GM23338 (cell line): ENCODE measurements around the gene CACNA1B. TPM values are rescaled to one million over a fixed set of nuclear protein-coding genes. Genes with fewer than 3 reads are reported as not detected.

Source experiments
- ATAC-seq: fragments of 200-7000 bp; cut with Tn5 transposase; 3 replicates; pipeline ENCODE4 v1.9.1; 2020
- DNase-seq: peaks from one replicate; pipeline ENCODE4 v3.0.0-alpha.2; 2015; ENCODE audit warnings: low spot score
- H2AFZ ChIP-seq: fragments of 200-600 bp; sonication (generic); 2 replicates; pipeline ENCODE4 v1.8.0; 2016; ENCODE audit warnings: antibody characterized with exemption, mild to moderate bottlenecking, moderate library complexity
- H3F3A ChIP-seq: fragments of 200-600 bp; sonication (generic); replicated peaks from 2 replicates; pipeline ENCODE4 v1.8.0; 2017; ENCODE audit warnings: antibody characterized with exemption, mixed run types, low read depth
- H3K27ac ChIP-seq: fragments of 200-600 bp; sonication (generic); 2 replicates; pipeline ENCODE4 v1.6.1; 2016; ENCODE audit warnings: low read depth
- H3K27me3 ChIP-seq: fragments of 200-600 bp; sonication (generic); 2 replicates; pipeline ENCODE4 v1.8.0; 2016; ENCODE audit warnings: mild to moderate bottlenecking, mixed run types, moderate library complexity; ENCODE audit not compliant: insufficient read depth
- H3K36me3 ChIP-seq: fragments of 200-600 bp; sonication (generic); 2 replicates; pipeline ENCODE4 v1.8.0; 2016; ENCODE audit warnings: mild to moderate bottlenecking; ENCODE audit not compliant: insufficient read depth
- H3K4me1 ChIP-seq: fragments of 200-600 bp; sonication (generic); 2 replicates; pipeline ENCODE4 v1.8.0; 2016; ENCODE audit warnings: mild to moderate bottlenecking, moderate library complexity; ENCODE audit not compliant: insufficient read depth
- H3K4me2 ChIP-seq: fragments of 200-600 bp; sonication (generic); 2 replicates; pipeline ENCODE4 v1.7.1; 2017; ENCODE audit warnings: mixed run types
- H3K4me3 ChIP-seq: fragments of 200-600 bp; sonication (generic); 2 replicates; pipeline ENCODE4 v1.6.1; 2016; ENCODE audit warnings: mixed run types
- H3K79me2 ChIP-seq: fragments of 200-600 bp; sonication (generic); replicated peaks from 2 replicates; pipeline ENCODE4 v1.8.0; 2017; ENCODE audit warnings: mild to moderate bottlenecking; ENCODE audit not compliant: insufficient read depth
- H3K9me2 ChIP-seq: fragments of 200-600 bp; sonication (generic); 2 replicates; pipeline ENCODE4 v1.8.0; 2017; ENCODE audit not compliant: insufficient read depth
- H4K20me1 ChIP-seq: fragments of 200-600 bp; sonication (generic); replicated peaks from 2 replicates; pipeline ENCODE4 v1.8.0; 2017; ENCODE audit warnings: mild to moderate bottlenecking; ENCODE audit not compliant: insufficient read depth
- H3K27ac Mint-ChIP-seq: 2 replicates; pipeline ENCODE4 v1.8.0; 2020; ENCODE audit warnings: inconsistent platforms, mild to moderate bottlenecking, moderate library complexity, mixed read lengths
- H3K27me3 Mint-ChIP-seq: 3 replicates; pipeline ENCODE4 v1.8.0; 2022; ENCODE audit warnings: low read depth, mild to moderate bottlenecking, moderate library complexity, mixed read lengths, inconsistent platforms; ENCODE audit not compliant: insufficient read depth, poor library complexity
- H3K36me3 Mint-ChIP-seq: 3 replicates; pipeline ENCODE4 v1.8.0; 2021; ENCODE audit warnings: low read depth, mild to moderate bottlenecking, inconsistent platforms, moderate library complexity, mixed read lengths
- H3K4me1 Mint-ChIP-seq: 3 replicates; pipeline ENCODE4 v1.8.0; 2020; ENCODE audit warnings: mild to moderate bottlenecking, inconsistent platforms, mixed read lengths
- H3K4me3 Mint-ChIP-seq: 3 replicates; pipeline ENCODE4 v1.8.0; 2021; ENCODE audit warnings: moderate library complexity, mild to moderate bottlenecking, inconsistent platforms, mixed read lengths
- H3K9me3 Mint-ChIP-seq: 3 replicates; pipeline ENCODE4 v1.8.0; 2020; ENCODE audit warnings: moderate library complexity, mild to moderate bottlenecking, inconsistent platforms, mixed read lengths
- ZNF331 ChIP-seq: fragments of 250-450 bp; sonication (Bioruptor Pico); IDR thresholded peaks from 2 replicates; pipeline ENCODE4 v1.5.0; 2020; ENCODE audit warnings: low read depth, mild to moderate bottlenecking, moderate library complexity
- polyA plus RNA-seq: library from polyadenylated mRNA; unstranded; fragments of >200 nt; fragmentation: Nextera tagmentation; extraction: Ambion mirVana; gene quantifications from 2 replicates; pipeline ENCODE4 v1.2.1, GENCODE V29; 2016
- total RNA-seq: library from RNA; depleted of rRNA; stranded (reverse); fragments of >200 nt; shearing (Covaris generic); gene quantifications from 2 replicates; pipeline ENCODE4 v1.2.3, GENCODE V29; 2014
- TF ChIP-seq, protein P1 (sequence below), 2 experiments: fragments of 200-600 bp in 1 of 2; sonication (generic) in 1 of 2; conservative IDR thresholded peaks; 2 replicates each; pipeline versions ENCODE4 v1.5.1 to v1.6.1; 2016 to 2017; ENCODE audit warnings: antibody characterized with exemption in 2 of 2, low read depth in 2 of 2, mild to moderate bottlenecking in 2 of 2, moderate library complexity in 1 of 2
- TF ChIP-seq, protein P2 (sequence below): fragments of 250-450 bp; sonication (Bioruptor Pico); IDR thresholded peaks from 2 replicates; pipeline ENCODE4 v1.5.0; 2020; ENCODE audit warnings: mild to moderate bottlenecking, moderate library complexity

Gene CACNA1B
- total and polyA plus RNA-seq, 2 experiments from 2014 or later: 1.1 to 10.4 TPM

DNA sequence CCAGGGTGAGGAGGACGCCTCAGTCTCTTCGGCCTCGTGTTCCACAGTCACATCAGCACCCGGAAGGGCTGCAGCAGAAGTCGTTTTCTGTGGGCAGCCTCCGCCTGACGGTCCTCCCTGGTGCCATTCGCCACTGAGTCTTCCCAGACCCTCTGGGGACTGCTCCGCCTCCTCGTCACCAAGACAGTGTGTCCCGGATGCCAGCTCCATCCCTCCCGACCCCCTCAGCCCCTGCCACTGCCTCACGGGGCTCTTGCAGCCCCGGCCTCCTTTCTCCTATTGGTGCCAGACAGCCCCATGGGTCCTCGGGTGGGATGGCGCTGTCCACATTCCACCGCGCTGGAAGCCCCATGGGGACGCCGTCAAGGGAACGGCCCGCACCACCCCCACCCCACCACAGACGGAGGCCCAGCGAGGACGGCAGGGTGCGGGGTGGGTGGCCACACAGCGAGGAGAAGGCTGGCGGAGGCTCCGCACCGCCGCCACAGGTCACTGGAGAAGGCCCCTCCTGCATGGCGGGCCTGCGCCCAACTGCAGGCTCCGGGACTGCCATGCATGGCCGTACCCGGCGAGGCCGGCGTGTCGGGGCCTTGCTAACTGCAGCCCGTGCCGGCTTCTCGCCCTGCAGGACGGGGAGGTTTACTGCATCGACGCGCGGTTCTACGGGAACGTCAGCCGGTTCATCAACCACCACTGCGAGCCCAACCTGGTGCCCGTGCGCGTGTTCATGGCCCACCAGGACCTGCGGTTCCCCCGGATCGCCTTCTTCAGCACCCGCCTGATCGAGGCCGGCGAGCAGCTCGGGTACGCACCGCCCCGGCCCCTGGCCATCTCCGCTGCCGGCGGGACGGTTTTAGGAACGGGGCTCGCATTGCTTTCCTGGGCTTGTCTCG, 43.6 kb upstream of the CACNA1B start:
- TF ChIP-seq, protein P1, sequence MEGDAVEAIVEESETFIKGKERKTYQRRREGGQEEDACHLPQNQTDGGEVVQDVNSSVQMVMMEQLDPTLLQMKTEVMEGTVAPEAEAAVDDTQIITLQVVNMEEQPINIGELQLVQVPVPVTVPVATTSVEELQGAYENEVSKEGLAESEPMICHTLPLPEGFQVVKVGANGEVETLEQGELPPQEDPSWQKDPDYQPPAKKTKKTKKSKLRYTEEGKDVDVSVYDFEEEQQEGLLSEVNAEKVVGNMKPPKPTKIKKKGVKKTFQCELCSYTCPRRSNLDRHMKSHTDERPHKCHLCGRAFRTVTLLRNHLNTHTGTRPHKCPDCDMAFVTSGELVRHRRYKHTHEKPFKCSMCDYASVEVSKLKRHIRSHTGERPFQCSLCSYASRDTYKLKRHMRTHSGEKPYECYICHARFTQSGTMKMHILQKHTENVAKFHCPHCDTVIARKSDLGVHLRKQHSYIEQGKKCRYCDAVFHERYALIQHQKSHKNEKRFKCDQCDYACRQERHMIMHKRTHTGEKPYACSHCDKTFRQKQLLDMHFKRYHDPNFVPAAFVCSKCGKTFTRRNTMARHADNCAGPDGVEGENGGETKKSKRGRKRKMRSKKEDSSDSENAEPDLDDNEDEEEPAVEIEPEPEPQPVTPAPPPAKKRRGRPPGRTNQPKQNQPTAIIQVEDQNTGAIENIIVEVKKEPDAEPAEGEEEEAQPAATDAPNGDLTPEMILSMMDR (conservative IDR thresholded peaks at IDR 0.05; ENCODE audit: low read depth in 2 of 2): no peak; a peak in 1 of 4 replicates
- no peak for TF ChIP-seq ZNF331 (CRISPR knock-in tag)
- TF ChIP-seq, protein P2, sequence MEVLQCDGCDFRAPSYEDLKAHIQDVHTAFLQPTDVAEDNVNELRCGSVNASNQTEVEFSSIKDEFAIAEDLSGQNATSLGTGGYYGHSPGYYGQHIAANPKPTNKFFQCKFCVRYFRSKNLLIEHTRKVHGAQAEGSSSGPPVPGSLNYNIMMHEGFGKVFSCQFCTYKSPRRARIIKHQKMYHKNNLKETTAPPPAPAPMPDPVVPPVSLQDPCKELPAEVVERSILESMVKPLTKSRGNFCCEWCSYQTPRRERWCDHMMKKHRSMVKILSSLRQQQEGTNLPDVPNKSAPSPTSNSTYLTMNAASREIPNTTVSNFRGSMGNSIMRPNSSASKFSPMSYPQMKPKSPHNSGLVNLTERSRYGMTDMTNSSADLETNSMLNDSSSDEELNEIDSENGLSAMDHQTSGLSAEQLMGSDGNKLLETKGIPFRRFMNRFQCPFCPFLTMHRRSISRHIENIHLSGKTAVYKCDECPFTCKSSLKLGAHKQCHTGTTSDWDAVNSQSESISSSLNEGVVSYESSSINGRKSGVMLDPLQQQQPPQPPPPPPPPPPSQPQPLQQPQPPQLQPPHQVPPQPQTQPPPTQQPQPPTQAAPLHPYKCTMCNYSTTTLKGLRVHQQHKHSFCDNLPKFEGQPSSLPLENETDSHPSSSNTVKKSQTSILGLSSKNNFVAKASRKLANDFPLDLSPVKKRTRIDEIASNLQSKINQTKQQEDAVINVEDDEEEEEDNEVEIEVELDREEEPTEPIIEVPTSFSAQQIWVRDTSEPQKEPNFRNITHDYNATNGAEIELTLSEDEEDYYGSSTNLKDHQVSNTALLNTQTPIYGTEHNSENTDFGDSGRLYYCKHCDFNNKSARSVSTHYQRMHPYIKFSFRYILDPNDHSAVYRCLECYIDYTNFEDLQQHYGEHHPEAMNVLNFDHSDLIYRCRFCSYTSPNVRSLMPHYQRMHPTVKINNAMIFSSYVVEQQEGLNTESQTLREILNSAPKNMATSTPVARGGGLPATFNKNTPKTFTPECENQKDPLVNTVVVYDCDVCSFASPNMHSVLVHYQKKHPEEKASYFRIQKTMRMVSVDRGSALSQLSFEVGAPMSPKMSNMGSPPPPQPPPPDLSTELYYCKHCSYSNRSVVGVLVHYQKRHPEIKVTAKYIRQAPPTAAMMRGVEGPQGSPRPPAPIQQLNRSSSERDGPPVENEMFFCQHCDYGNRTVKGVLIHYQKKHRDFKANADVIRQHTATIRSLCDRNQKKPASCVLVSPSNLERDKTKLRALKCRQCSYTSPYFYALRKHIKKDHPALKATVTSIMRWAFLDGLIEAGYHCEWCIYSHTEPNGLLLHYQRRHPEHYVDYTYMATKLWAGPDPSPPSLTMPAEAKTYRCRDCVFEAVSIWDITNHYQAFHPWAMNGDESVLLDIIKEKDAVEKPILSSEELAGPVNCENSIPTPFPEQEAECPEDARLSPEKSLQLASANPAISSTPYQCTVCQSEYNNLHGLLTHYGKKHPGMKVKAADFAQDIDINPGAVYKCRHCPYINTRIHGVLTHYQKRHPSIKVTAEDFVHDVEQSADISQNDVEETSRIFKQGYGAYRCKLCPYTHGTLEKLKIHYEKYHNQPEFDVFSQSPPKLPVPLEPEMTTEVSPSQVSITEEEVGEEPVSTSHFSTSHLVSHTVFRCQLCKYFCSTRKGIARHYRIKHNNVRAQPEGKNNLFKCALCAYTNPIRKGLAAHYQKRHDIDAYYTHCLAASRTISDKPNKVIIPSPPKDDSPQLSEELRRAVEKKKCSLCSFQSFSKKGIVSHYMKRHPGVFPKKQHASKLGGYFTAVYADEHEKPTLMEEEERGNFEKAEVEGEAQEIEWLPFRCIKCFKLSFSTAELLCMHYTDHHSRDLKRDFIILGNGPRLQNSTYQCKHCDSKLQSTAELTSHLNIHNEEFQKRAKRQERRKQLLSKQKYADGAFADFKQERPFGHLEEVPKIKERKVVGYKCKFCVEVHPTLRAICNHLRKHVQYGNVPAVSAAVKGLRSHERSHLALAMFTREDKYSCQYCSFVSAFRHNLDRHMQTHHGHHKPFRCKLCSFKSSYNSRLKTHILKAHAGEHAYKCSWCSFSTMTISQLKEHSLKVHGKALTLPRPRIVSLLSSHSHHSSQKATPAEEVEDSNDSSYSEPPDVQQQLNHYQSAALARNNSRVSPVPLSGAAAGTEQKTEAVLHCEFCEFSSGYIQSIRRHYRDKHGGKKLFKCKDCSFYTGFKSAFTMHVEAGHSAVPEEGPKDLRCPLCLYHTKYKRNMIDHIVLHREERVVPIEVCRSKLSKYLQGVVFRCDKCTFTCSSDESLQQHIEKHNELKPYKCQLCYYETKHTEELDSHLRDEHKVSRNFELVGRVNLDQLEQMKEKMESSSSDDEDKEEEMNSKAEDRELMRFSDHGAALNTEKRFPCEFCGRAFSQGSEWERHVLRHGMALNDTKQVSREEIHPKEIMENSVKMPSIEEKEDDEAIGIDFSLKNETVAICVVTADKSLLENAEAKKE: no peak
- H3K9me3 Mint-ChIP-seq: no peaks in the 10 kb centered on the region; the same call in 2 of the 3 replicates
- no peak overlapping the region for H3K4me3 Mint-ChIP-seq
- H3F3A ChIP-seq: peaks cover 4% of the 10 kb centered on the region; the same call in 1 of the 2 replicates
- no peak overlapping the region for H2AFZ ChIP-seq
- H3K4me3 ChIP-seq: no peak overlapping the region
- peaks cover 3% of the 10 kb centered on the region for H4K20me1 ChIP-seq
- H3K27me3 ChIP-seq: no peaks in the 10 kb centered on the region
- H3K36me3 Mint-ChIP-seq: peaks cover 48% of the 10 kb centered on the region
- DNase-seq (peak; percentile 45), ATAC-seq (peak; percentile 21)
- H3K79me2 ChIP-seq: peaks cover 17% of the 10 kb centered on the region
- H3K9me2 ChIP-seq: no peaks in the 10 kb centered on the region
- no peaks in the 10 kb centered on the region; the same call in 1 of the 2 replicates for H3K4me1 ChIP-seq
- peaks cover 7% of the 10 kb centered on the region; the same call in 1 of the 2 replicates for H3K36me3 ChIP-seq
- H3K27ac Mint-ChIP-seq: no peak overlapping the region
- H3K27me3 Mint-ChIP-seq: peaks cover 5% of the 10 kb centered on the region
- no peak overlapping the region for H3K27ac ChIP-seq
- H3K4me1 Mint-ChIP-seq: no peaks in the 10 kb centered on the region; the same call in 2 of the 3 replicates
- H3K4me2 ChIP-seq: no peak overlapping the region
